AG10803 (cell line): ENCODE measurements around the gene HIF1A.

Source experiments
- DNase-seq: peaks from one replicate; pipeline ENCODE4 v3.0.0; 2010; ENCODE audit warnings: low read depth
- H3K4me3 ChIP-seq: 2 replicates; pipeline ENCODE4 v1.5.1; 2011; ENCODE audit warnings: mild to moderate bottlenecking, low read length, control low read depth
- CTCF ChIP-seq: conservative IDR thresholded peaks from 2 replicates; pipeline ENCODE4 v1.5.1; 2011; ENCODE audit warnings: mild to moderate bottlenecking, low read length, control low read depth, inconsistent platforms

The HIF1A gene

GRCh38 chr14:61718039-61718438 lies 22.7 kb downstream of the HIF1A start:
- no peak for DNase-seq
- TF ChIP-seq CTCF: no peak
- H3K4me3 ChIP-seq: no peak overlapping the region

GRCh38 chr14:61719344-61720293 lies 24.3 kb downstream of the HIF1A start:
- no peak for TF ChIP-seq CTCF
- no peak for DNase-seq
- no peak overlapping the region for H3K4me3 ChIP-seq

- no peak for TF ChIP-seq CTCF
- no peak overlapping the region for H3K4me3 ChIP-seq
- DNase-seq: no peak
These were observed 25.0 kb downstream of the HIF1A start for GRCh38 chr14:61720294-61720661.

GRCh38 chr14:61720741-61721140 lies 25.4 kb downstream of the HIF1A start:
- DNase-seq: no peak
- no peak for TF ChIP-seq CTCF
- no peak overlapping the region for H3K4me3 ChIP-seq

- no peak for TF ChIP-seq CTCF
- no peak for DNase-seq
These were observed 28.8 kb downstream of the HIF1A start for GRCh38 chr14:61724133-61724532.

GRCh38 chr14:61726778-61727658 lies 31.7 kb downstream of the HIF1A start:
- no peak overlapping the region for H3K4me3 ChIP-seq
- no peak for TF ChIP-seq CTCF
- no peak for DNase-seq

More at GRCh38 chr14:61724133-61724532, 28.8 kb downstream of the HIF1A start:
- no peak overlapping the region for H3K4me3 ChIP-seq
